22Rv1 (cell line): ENCODE data around the gene BTD.

Experiments used
- ZFX ChIP-seq: fragments of 450-650 bp; IDR thresholded peaks from 2 replicates; pipeline ENCODE4 v1.6.1; 2017; ENCODE audit warnings: antibody characterized with exemption, borderline replicate concordance
- TF ChIP-seq, protein P1 (sequence below): fragments of 450-650 bp; IDR thresholded peaks from 2 replicates; pipeline ENCODE4 v1.5.1; 2017; ENCODE audit warnings: mild to moderate bottlenecking

DNA sequence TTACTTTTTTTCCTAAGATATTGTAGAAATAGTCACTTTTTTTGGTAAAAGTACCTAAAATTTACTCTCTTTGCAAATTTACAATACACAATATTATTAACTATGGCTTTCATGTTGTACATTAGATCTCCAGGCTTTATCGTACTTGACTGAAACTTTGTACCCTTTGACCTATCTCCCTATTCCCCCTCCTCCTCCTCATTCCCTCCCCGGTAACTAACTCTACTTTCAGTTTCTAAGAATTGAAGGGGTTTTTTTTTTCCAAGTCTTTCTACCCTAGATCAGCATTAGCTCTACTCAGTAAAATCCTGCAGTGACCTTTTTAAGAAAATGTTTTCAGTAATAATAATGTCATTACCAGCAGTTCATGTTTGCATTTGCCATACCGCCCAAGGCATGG lies 10.3 kb upstream of the BTD start:
- TF ChIP-seq, protein P1, sequence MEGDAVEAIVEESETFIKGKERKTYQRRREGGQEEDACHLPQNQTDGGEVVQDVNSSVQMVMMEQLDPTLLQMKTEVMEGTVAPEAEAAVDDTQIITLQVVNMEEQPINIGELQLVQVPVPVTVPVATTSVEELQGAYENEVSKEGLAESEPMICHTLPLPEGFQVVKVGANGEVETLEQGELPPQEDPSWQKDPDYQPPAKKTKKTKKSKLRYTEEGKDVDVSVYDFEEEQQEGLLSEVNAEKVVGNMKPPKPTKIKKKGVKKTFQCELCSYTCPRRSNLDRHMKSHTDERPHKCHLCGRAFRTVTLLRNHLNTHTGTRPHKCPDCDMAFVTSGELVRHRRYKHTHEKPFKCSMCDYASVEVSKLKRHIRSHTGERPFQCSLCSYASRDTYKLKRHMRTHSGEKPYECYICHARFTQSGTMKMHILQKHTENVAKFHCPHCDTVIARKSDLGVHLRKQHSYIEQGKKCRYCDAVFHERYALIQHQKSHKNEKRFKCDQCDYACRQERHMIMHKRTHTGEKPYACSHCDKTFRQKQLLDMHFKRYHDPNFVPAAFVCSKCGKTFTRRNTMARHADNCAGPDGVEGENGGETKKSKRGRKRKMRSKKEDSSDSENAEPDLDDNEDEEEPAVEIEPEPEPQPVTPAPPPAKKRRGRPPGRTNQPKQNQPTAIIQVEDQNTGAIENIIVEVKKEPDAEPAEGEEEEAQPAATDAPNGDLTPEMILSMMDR = no peak
- TF ChIP-seq ZFX = no peak
